Measurements from ENCODE around the gene NALCN. TPM values are rescaled to one million over a fixed set of nuclear protein-coding genes. Genes with fewer than 3 reads are reported as not detected.

Gene NALCN
- total RNA-seq, 4 donors from 2014 or later: 0.76 to 3.3 (median 1.8) TPM

DNA sequence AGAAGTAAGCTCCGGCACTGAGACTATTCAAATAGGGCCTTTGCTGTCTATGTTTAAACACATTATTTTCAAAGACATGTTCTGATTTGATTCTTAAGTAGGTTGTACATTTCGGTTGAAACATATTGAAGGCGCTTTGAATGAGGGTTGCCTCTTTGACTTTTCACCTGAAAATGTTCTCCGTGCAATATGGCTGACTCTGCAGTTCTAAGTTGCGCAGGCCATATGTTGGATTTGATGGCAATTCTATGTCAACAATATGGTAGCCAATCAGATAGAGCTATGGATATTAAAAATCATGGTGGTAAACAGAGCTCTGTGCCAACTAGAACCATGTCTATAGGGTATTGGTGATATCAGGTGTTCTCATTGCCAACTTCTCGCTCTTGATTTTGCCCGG, 307.3 kb downstream of the NALCN start:
- H3K27me3 ChIP-seq: no peaks in the 10 kb centered on the region
- no peak for DNase-seq (ENCODE audit: low spot score in 2 of 2)
- H3K4me3 ChIP-seq: no peak overlapping the region
- TF ChIP-seq POLR2A (IDR thresholded peaks at IDR 0.05) (no peak), EP300 (IDR thresholded peaks at IDR 0.05) (no peak), POLR2AphosphoS5 (IDR thresholded peaks at IDR 0.05) (no peak)
- TF ChIP-seq, protein P1, sequence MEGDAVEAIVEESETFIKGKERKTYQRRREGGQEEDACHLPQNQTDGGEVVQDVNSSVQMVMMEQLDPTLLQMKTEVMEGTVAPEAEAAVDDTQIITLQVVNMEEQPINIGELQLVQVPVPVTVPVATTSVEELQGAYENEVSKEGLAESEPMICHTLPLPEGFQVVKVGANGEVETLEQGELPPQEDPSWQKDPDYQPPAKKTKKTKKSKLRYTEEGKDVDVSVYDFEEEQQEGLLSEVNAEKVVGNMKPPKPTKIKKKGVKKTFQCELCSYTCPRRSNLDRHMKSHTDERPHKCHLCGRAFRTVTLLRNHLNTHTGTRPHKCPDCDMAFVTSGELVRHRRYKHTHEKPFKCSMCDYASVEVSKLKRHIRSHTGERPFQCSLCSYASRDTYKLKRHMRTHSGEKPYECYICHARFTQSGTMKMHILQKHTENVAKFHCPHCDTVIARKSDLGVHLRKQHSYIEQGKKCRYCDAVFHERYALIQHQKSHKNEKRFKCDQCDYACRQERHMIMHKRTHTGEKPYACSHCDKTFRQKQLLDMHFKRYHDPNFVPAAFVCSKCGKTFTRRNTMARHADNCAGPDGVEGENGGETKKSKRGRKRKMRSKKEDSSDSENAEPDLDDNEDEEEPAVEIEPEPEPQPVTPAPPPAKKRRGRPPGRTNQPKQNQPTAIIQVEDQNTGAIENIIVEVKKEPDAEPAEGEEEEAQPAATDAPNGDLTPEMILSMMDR (IDR thresholded peaks at IDR 0.05): no peak
- WGBS: 89% methylated on average over 7 of the region's 7 CpGs
- H3K4me1 ChIP-seq: no peaks in the 10 kb centered on the region
- H3K36me3 ChIP-seq: no peaks in the 10 kb centered on the region
- H3K9me3 ChIP-seq: no peaks in the 10 kb centered on the region
- no peak overlapping the region for H3K27ac ChIP-seq

DNA sequence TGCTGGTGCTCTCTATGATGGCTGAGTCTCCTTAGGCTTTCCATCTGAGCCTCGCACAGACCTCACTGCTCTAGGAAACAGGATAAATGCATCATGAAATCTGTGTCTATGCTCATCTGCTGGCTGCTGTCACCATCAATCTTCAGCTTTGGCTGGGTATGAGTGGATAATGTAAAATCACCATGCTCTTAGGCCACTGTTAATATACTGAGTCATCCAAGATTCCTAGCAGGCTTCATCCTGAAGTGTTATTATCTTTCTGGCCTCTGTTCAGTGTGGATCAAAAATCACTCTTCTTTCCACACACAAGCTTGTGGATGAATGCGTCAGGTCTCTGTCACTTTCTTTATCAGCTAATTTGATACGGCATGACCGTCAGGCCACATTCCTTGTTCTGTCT, 317.4 kb downstream of the NALCN start:
- WGBS: 94% methylated on average over 4 of the region's 4 CpGs
- no peaks in the 10 kb centered on the region for H3K27me3 ChIP-seq
- H3K27ac ChIP-seq: no peak overlapping the region
- DNase-seq (ENCODE audit: low spot score in 2 of 2): no peak
- no peaks in the 10 kb centered on the region for H3K36me3 ChIP-seq
- no peaks in the 10 kb centered on the region for H3K9me3 ChIP-seq
- TF ChIP-seq EP300 (IDR thresholded peaks at IDR 0.05) (no peak), POLR2A (IDR thresholded peaks at IDR 0.05) (no peak)
- no peaks in the 10 kb centered on the region for H3K4me1 ChIP-seq
- H3K4me3 ChIP-seq: no peak overlapping the region

DNA sequence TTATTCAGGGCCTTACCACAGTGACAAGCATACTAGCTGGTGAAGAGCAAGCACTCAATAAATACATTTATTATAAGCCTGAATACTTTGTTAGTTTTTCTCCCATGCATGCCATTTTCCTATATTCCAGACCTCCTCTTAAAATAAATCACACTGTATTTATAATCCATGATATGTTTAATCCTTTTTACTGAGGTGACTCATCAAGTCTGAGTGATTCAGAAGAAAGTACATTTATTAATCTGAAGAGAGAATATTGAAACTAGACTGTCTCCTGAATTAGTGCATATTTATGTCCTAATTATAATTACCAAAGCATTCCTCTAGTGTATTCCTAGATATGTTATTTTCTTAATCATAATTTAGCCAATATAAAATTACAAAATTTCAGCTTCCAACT, 323.3 kb downstream of the NALCN start:
- no peak for DNase-seq (ENCODE audit: low spot score in 2 of 2)
- Histone ChIP-seq H3K36me3 (no peaks in the 10 kb centered on the region), H3K4me3 (no peak overlapping the region), H3K27me3 (no peaks in the 10 kb centered on the region), H3K9me3 (no peaks in the 10 kb centered on the region), H3K4me1 (no peaks in the 10 kb centered on the region), H3K27ac (no peak overlapping the region)
- TF ChIP-seq, protein P1 (IDR thresholded peaks at IDR 0.05): no peak
- TF ChIP-seq POLR2A (IDR thresholded peaks at IDR 0.05) (no peak), POLR2AphosphoS5 (IDR thresholded peaks at IDR 0.05) (no peak), EP300 (IDR thresholded peaks at IDR 0.05) (no peak)

DNA sequence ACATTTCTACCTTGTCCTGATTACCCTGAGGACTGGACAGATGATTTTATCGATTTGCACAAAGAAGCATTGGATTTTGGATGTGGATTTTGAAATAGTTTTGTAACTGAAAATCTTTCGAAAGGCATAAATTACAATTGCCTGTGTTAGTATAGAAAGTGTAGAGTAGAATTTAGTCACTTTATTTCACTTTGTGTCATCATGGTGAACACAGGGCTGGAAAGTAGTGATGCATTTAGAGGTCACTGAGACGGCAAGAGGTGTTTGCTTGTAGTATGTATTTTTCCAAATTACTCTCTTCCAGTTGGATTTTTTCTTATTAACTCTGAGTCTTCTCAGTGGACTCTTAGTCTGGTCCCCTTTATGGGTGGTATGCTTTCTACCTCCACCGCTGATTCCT, 326.0 kb downstream of the NALCN start:
- TF ChIP-seq POLR2AphosphoS5 (IDR thresholded peaks at IDR 0.05): no peak
- DNase-seq (ENCODE audit: low spot score in 2 of 2): no peak

DNA sequence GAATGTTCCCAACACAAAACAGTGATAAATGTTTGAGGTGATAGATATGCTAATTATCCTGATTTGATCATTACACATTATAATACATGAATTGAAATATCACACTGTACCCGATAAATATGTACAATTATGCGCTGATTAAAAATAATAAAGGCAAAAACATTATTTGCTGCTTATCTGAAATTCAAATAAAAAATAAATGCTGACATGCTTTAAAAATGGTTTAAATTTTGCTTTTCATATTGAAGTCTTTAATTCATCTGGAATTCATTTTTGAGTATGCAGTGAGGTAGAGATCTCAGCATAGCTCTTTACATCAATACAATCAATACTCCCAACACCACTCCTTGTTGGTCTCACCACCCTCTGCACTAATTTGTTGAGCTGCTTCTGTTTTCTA, 330.8 kb downstream of the NALCN start:
- Histone ChIP-seq H3K27ac (no peak overlapping the region), H3K9me3 (no peaks in the 10 kb centered on the region), H3K4me3 (no peak overlapping the region), H3K4me1 (no peaks in the 10 kb centered on the region), H3K36me3 (no peaks in the 10 kb centered on the region), H3K27me3 (no peaks in the 10 kb centered on the region)
- TF ChIP-seq EP300 (IDR thresholded peaks at IDR 0.05) (no peak), POLR2A (IDR thresholded peaks at IDR 0.05) (no peak), POLR2AphosphoS5 (IDR thresholded peaks at IDR 0.05) (no peak)
- TF ChIP-seq, protein P1 (IDR thresholded peaks at IDR 0.05): no peak
- 73% methylated on average over 2 of the region's 2 CpGs for WGBS
- DNase-seq (ENCODE audit: low spot score in 2 of 2): no peak

More for the DNA sequence above, 326.0 kb downstream of the NALCN start:
- Histone ChIP-seq H3K9me3 (no peaks in the 10 kb centered on the region), H3K36me3 (no peaks in the 10 kb centered on the region), H3K27me3 (no peaks in the 10 kb centered on the region), H3K4me3 (no peak overlapping the region), H3K4me1 (no peaks in the 10 kb centered on the region), H3K27ac (no peak overlapping the region)
- WGBS: 93% methylated on average over 4 of the region's 4 CpGs

DNA sequence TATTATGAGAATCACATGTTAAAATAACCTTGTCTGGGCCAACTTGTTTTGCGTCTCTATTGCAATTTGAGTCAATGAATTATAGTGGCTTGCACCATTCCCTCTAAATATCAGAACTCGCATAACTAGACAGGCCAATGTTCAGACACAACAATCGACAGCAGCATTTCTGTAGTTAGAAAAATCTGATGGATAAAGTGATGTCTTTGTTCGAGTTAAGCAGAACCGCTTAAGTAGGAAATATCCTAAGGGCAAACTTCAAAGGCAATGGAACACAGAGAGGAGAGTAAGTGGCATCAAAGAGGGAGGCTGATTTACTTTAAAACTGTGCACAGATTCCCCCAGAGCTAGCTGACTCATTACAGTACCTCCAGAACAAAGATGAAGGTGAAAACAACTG, 333.9 kb downstream of the NALCN start:
- no peak overlapping the region for H3K27ac ChIP-seq
- H3K27me3 ChIP-seq: no peaks in the 10 kb centered on the region
- no peak for DNase-seq (ENCODE audit: low spot score in 2 of 2)
- 45% methylated on average over 5 of the region's 5 CpGs for WGBS
- H3K4me1 ChIP-seq: no peaks in the 10 kb centered on the region
- no peak overlapping the region for H3K4me3 ChIP-seq
- no peaks in the 10 kb centered on the region for H3K36me3 ChIP-seq
- TF ChIP-seq EP300 (IDR thresholded peaks at IDR 0.05) (no peak), POLR2AphosphoS5 (IDR thresholded peaks at IDR 0.05) (no peak), POLR2A (IDR thresholded peaks at IDR 0.05) (no peak)
- TF ChIP-seq, protein P1 (IDR thresholded peaks at IDR 0.05): no peak
- no peaks in the 10 kb centered on the region for H3K9me3 ChIP-seq

Measured in suprapubic skin (tissue), 4 donors.